ENCODE measurements around the gene LY6G5B.

LY6G5B gene

DNA sequence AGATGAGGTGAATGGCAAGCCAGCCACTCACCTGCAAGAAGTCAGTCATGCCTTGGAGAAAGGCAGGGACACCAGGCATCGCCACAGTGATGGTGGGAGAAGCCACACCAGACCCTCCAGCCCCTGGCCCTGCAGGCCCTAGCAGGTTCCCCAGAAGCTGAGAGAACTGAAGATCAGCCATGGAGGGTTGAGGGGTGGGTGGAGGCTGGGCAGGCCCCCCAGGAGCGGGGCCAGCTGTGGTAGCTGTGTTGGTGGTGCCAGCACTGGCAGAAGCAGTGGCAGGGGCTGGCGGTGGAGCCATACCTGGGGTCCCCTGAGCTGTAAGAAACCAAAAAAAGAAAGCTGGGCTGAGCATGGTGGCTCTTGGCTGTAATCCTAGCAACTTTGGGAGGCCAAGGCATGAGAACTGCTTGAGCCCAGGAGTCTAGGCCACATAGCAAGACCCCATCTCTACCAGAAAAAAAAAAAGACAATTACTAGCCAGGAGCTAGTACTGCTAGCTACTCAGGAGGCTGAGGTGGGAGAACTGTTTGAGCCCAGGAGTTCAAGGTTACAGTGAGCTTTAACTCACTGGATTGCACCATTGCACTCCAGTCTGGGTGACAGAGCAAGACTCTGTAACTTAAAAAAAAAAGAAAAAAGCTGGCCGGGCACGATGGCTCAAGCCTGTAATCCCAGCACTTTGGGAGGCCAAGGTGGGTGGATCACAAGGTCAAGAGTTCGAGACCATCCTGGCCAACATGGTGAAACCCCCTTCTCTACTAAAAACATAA, 26.8 kb upstream of the LY6G5B start:
- no peak for DNase-seq

DNA sequence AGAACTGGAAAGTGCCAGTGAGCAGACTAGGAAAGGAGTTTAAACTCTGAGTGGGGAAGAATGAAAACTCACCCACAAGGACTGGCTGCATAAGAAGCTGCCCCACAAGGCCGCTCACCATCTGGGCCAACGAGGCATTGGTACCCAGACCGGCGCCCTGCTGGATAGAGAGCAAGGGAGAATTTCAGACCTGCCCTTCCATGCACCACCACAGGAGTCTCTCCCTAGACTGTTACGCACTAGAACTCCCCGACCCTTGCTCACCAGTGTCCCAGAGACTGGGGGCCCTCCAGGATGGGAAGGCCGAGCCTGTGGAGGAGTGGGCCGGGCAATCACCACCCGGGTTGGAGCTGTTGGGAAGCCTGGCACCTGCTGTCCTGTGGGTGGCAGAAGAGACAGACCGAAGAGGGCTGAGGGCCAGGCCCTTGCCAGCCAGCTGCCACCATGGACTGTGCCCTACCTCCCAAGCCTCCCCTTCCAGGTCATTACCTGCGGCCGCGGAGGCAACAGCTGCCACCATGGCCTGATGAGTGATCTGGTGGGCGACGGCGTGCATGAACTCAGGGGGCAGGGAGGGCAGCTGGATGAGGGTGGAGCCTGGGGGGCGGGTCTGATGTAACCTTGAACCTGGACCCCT, 25.8 kb upstream of the LY6G5B start:
- no peak for DNase-seq

DNA sequence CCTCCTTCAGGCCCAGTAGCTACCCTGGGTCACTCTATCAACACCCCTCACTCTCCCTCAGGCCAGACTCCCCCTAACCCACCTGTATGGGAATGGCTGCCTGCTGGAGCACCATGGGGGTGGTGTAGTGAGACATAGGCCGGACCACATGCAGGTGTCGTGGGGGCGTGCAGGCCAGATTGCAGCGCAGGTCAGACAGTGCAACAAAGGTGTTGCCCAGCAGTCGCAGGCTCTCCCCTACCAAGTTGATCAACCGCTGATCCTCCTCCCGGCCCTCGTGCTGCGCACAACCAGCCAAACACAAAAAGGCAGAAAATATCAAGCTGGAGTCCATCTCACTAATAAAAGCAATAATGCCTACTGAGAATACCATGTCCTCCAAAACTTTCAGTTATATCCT, 24.5 kb upstream of the LY6G5B start:
- DNase-seq: no peak

DNA sequence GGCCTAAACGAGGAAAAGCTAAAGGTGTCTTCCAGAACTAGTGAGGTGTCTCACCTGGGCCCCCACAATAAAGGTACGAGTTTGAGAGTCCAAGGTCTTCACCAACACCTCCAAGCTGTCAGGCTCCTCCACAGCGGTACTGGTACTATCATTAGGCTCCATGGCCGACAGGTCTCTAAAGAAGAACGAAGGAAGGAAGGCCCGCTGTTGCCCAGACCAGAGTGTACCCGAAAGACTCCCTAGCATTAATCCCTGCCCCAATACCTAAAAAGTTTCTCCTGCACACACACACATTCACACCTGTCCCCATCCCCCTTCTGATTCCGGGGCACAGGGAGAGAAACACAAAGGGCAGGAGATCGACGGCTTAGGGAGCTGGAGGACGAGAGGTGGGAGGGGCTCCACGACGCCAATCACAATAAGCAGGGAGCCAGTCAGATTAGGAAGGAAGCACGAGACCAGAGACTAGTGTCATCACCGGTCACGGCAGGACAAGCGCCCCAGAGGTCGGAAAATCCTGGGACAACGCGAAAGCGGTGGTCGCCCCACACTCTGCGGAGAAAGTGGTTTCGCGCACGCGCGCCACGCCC, 18.1 kb upstream of the LY6G5B start:
- peak; percentile 67 for DNase-seq

DNA sequence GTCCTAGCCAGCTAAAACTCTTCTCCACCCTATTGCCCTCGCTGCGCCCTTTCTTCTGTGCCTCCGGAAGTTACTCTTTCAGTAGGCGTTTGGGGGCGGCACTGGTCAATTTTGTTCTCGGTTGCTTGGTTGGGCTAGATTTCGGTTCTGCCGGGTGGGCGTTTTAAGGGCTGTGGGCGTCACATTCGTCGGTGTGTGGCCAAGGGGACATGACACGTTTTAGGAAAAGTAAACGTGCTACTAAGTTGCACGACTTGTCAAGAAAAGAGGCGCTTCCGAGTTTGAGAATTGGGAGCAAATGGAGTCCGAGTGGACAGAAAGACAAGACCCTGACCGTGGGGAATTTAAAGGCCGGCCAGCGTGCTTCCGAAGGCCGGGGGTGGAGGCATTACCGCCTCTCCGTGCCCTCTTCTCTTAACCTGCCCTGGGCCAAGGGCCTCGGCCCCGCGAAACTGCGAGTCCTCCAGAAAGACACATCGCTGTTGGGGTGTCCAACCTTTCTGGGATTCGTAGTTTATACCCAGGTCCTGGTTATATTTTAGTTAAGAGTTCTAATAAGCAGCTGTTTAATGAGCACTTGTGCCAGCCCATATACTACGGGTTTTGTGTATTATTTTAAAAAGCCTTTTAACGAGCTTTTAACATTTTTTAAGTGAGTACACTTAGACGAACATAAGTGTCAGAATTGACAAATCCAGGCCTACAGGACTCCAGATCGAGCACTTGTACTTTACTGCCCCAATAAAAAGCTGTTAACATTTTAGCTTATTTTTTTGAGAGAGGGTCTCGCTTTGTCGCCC, 16.7 kb upstream of the LY6G5B start:
- peak; percentile 97 for DNase-seq

DNA sequence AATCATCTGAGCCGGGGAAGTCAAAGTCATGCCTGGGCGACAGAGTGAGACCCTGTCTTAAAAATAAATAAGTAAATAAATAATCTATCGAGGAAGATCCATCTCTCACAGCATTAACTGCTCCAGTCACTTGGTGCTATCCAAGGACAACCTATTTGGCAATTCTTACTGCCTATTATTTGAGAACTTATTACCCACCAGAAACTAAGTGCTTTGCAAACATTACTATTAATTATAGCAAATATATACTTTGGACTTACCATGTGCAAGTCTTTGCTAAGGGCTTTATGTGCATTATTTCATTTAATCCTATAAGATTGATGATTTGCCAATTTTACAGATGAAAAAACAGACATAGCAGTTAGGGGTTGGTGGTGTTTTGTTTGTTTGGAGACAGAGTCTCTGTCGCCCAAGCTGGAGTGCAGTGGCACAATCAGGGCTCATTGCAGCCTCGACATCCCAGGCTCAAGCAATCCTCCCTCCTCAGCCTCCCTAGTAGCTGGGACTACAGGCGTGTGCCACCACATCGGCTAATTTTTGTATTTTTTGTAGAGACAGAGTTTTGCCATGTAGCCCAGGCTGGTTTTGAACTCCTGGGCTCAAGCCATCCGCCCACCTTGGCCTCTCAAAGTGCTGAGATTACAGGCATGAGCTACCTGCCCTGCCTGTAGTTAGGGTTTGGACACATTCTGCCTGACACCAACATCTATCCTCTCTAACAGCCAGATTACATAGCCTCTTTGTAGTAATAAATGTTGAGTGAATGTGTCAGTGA, 15.0 kb upstream of the LY6G5B start:
- DNase-seq: no peak

DNA sequence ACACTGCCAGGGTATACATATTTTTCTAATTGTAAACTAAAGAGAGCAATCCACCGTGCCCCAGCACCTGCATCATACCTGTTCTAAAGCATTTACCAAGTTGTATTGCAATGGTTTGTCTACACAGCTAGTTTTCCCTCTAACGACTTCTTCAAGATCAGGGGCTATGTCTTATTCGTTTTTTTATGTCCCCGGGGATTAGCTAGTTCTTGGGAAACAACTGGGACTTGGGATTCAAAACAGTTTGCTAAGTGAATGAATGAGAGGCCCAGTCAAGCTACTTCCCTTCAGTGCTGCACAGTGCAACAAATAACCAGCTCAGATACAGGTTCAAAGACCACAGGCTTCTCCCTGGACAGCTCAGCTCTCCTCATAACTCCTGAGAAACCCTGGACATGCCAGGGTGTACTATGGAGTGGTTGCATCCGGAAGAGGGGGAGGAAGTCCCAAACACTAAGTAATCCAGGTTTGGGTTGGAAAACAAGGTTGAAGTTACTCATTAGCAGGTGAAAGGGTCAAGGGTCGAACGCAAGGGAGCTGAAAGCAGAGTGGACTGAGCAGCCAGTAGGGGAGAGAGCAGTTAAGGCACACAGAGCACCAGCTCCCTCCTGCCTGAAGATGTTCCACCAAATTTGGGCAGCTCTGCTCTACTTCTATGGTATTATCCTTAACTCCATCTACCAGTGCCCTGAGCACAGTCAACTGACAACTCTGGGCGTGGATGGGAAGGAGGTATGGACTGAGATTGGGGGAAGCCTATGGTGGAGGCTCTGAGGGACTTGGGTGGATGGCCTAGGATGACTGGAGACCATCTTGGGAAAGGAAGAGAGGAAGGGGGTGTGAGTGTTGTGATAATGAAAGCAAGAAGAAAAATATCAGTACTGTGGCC, 14.2 kb upstream of the LY6G5B start, which contains the start of gene APOM:
Gene APOM, plus strand, starts transcription at position 546 of the 889 bp plus-strand sequence. Its CDS starts 73 bp downstream, at position 619.
- no peak for DNase-seq

DNA sequence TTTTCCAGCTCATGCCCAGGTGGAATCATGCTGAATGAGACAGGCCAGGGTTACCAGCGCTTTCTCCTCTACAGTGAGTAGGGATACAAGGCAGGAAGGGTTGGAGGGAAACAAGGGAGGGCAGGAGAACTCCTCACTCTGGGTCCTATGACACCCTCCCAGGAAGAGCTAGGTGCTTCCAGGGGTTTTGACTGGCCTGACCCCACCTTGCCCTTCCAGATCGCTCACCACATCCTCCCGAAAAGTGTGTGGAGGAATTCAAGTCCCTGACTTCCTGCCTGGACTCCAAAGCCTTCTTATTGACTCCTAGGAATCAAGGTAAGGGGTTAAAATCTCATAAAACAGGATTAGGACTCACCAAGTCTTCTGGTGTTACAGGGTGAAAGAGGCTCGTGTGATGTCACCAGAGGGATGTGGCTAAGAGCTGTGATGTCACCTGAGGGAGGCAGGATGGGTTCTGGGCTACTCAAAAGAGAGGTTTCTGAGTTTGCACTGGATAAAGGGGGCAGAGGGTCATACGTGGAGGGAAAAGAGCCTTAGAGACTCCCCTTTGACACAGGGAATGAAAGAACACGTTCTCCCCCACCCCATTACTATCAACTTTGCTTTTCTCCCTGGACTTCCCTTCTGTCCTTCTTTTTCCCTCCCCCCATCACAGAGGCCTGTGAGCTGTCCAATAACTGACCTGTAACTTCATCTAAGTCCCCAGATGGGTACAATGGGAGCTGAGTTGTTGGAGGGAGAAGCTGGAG, 12.2 kb upstream of the LY6G5B start:
- no peak for DNase-seq

DNA sequence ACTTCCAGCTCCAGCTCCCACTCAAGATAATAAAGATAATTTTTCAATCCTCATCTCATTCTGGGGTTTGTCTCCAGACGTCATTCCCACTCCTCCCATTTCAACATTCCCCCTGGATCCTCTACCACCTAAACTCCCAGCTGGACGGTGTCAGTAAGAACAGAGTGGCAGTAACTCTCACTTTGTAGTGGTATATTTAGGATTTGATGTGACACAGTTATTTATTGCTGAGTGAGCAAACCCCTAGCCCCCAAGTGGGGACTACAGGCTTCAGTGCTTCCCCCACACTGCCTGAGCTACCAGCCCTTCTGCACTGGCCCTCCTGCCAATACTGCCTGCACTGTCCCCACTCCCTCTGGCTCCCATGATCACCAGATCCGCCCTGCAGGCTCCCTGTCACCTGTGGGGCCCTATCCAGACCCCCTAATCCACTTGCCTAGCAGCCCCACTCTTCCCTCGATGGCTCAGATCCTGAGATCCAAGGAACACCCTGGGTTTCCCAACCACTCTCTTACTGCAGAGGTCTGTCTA, 11.6 kb upstream of the LY6G5B start:
- DNase-seq: no peak

DNA sequence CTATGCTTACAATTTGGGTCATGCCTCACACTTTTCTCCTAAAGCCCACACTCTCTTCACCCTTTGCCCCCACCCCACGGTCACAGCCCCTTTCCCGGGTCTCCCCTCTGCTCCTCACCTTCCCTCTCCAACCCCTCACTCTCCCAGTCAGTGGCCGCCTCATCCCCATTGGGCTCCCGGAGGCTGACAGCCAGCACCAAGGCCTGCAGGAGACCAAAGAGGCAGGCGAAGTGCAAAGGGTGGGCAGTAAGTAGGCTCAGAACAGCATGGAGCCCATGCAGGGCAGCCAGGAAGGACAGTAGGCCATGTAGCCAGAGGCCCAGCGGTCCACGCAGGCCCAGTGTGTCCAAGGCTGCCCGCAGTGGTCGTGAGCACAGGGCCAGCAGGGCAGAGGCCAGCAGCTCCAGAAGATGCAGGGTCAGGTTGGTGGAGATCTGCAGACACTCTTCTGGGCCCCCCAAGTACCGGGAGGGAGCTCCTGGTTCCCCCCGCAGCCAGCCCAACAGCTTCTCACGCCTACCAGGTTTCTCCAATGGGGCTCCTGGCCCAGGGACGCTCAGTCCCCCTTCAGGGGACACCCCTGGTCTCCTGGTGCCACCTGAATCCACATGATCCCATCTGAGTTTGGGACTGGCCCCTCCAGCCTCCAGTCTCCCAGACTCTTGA, 10.7 kb upstream of the LY6G5B start:
- no peak for DNase-seq

DNA sequence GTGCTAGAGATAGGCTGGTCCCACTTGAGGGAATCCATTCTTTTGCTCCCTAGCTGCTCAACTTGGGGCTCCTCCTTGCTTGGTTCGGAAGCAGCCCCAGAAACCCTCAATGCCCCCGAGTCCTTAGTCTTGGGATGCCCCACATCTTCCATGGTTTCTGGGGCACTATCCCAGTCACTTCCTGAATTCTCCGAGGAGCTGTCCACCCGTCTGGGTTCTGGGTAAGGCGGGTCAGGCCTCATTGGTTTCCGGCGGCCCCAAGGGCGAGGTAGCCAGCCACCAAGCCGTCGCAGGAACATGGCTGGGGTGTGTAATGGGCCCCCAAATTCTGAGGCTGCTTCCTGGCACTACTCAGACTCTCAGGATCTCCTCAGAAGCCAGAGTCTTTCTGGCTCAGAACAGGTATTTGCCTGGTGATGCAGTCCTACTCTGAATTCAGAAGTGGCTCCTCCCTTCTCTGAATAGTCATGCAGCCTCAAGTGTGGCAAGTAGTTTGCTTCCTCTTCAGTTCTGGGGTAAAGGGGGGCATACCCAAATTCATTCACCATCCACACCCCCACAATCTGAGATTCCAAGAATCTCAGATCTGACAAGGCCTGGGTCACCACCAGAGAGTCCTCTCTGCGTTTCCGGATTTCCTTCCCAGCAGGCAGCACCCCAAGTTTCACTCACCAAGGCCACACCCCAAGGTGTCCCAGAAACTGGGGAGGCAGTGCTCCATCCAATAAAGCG, 10.0 kb upstream of the LY6G5B start:
- no peak for DNase-seq

DNA sequence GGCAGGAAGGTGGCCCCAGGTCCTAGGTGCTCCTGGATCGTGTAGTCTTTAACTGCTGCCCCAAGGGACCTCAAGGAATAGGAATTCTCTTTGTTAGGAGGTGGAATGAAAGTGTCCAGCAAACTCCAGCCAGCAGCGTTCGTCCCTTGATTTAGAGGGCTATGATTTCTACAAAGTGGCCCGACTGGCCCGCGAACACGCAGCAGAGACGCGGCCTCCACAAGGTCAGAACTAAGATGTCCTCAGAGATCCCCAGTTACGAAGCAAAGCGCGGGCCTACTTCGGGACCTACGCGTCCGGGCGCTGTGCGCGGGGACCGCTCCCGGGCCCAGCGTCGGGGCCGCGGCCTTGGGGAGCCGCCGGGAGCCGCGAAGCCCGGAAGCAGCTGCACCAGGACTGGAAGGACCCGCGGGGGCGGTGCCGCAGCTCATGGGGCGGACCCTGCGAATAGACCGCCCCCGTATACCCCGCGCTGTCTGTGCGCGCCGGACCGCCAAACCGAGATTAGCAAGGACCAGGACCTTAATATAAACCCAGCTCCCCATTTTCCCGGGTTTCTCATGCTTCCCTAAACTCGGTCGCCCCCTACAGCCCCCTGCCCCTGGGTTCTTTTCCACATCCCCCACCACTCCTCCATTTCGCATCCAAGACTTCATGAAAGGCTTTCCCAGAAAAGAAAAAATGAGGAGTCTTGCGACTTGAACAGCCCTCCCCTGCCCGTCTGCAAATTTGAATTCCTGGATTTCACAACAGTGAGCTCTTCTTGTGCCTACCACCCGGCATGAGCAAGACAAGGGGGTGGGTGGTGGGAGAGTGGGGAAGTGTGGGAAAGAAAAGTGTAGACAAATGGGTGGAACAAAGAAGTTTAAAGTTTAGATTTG, 9.2 kb upstream of the LY6G5B start, which contains the start of gene C6orf47:
Gene C6orf47, minus strand, starts transcription at position 398 of the 881 bp plus-strand sequence. CDS start 831 bp downstream, outside the sequence.
- peak; percentile 60 for DNase-seq

DNA sequence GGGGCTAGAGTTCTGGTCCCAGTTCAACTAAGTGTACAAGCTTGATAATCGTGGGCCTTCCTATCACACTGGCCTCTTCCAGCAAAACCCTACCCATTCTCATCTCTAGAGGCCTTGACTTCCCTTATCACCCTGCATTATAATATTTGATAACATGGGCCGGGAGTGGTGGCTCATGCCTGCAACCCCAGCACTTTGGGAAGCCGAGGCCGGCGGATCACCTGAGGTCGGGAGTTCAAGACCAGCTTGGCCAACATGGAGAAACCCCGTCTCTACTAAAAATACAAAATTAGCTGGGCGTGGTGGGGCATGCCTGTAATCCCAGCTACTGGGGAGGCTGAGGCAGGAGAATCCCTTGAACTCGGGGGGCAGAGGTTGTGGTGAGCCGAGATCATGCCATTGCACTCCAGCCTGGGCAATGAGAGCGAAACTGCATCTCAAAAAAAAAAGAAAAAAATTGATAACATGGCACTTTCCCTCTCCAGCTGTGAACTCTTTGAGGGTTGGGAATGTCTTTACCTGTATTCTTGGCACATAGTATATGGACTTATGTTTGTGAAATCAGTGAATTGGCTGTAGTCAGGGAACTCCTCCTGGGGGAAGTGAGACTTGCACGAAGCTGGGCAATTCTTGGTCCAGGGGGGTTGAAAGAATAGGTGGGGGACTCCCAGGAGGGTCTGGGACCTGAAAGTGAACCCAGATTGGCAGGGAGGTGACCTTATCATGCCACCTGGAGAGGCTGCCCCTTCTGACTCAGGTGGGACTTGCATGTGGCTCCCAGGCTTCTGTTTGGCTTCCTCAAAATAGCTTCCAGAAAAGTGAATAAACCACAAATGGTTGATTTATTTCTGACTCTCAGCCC, 8.3 kb upstream of the LY6G5B start:
- DNase-seq: no peak

DNA sequence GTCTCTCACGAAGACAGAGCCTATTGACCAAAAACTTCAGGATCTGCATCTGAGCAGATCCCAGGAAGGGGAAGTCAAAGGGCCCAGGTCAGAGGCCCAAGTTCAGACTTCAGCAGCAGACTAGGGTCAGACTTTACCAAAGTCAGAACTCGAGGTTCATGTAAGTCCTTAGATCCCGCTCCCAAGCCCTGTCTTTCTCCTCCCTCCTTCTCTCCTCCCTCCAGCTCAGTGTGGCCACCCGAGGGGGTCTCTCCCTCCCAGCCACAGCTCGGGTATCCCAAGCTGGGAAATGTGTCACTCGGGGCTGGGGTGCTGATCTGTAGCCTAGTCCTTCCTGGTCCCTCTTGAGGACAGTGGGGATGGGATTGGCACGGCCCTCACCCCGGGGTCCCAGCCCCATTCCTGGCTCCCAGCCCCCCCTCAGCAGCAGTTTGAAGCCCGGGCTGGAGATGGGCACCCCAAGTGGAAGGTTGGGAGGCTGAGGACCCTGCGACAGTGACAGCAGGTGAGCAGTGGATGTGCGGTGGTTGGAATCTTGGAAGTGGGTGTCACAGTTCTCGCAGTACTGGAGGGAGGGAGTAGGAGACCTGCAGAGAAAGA, 7.6 kb upstream of the LY6G5B start:
- DNase-seq: no peak

DNA sequence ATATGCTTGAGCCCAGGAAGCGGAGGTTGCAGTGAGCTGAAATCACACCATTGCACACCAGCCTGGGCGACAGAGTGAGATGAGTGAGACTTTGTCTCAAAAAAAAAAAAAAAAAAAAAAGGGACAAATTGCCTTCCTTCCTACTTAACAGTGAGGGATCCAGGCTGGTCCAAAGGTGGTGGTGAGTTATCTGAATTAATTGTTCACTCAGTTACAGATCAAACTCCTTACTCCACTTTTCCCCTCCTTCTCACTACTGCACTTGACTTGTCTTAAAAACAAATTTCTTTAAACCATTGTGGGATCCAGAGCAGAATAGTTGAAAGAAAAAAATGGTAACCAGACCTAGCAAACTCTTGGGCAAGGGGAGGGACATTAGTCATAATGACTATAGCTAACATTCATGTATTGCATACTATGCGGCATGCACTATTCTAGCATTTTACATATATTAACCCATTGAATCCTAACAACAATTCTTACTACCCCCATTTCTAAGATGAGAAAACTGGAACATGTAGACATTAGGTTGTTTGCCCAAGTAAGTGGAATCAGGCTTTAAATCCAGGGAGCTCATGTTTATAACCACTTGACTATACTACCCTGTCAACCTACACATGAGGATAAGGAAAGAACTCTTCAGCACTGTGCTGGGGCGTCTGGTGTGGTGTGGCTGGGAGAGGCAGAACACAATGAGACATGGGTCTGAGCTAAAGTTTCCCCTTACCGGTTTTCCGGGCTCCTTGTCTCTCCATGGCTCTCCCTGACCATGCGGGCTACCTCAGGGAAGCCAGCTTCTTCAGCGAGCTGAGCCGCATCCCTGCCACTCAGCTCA, 6.4 kb upstream of the LY6G5B start:
- DNase-seq: no peak

All from NCI-H446 treated with DMSO at 0.1 percent for 48 hours (cell line).